SIG-M5 treated with dmso at 0.1 percent for 504 hours (cell line): ENCODE measurements around the gene MT1E.
"Not testable (repeated sequence)": the region's sequence is repeated elsewhere in the genome, so short reads cannot be mapped to it uniquely, and the experiment has no call there.

Experiments
- DNase-seq: peaks from one replicate; lab custom pipeline; 2025; ENCODE audit not compliant: unreplicated experiment; lab: John Stamatoyannopoulos, UW

Gene MT1E

GRCh38 chr16:56643080-56643778 is 17.6 kb downstream of the MT1E start:
- peak; percentile 54 for DNase-seq

GRCh38 chr16:56643833-56644232 is 18.3 kb downstream of the MT1E start:
- DNase-seq = no peak

- no peak for DNase-seq
Measured at GRCh38 chr16:56645311-56645710, 19.7 kb downstream of the MT1E start.

- DNase-seq = no peak
Measured at GRCh38 chr16:56645838-56646237, 20.3 kb downstream of the MT1E start.

GRCh38 chr16:56647641-56648431 is 22.3 kb downstream of the MT1E start:
- no peak for DNase-seq

- DNase-seq = no peak
Measured at GRCh38 chr16:56649271-56649670, 23.7 kb downstream of the MT1E start.

GRCh38 chr16:56649820-56650219 is 24.2 kb downstream of the MT1E start:
- DNase-seq = no peak

GRCh38 chr16:56651586-56651985 is 26.0 kb downstream of the MT1E start, which contains the start of gene MT1B:
TSS of gene MT1B (plus strand) at chr16:56651886. CDS start at chr16:56651954, 68 bp downstream.
- DNase-seq = no peak

- no peak for DNase-seq
Measured at GRCh38 chr16:56652600-56652999, 27.0 kb downstream of the MT1E start.

GRCh38 chr16:56653218-56653617 is 27.6 kb downstream of the MT1E start:
- DNase-seq = no peak

- DNase-seq = peak; percentile 78
Measured at GRCh38 chr16:56657555-56658326, 32.2 kb downstream of the MT1E start, which contains the start of gene MT1F. TSS of gene MT1F (plus strand) at chr16:56657959. CDS start at chr16:56658059, 100 bp downstream.

- DNase-seq = no peak
Measured at GRCh38 chr16:56658327-56658875, 32.8 kb downstream of the MT1E start.

- no peak for DNase-seq
Measured at GRCh38 chr16:56662357-56663354, 37.1 kb downstream of the MT1E start.

- DNase-seq = no peak
Measured at GRCh38 chr16:56664506-56664905, 38.9 kb downstream of the MT1E start.

GRCh38 chr16:56665286-56666261 is 40.0 kb downstream of the MT1E start:
- DNase-seq = not testable (repeated sequence)

- DNase-seq = peak; percentile 73
Measured at GRCh38 chr16:56667581-56668571, 42.3 kb downstream of the MT1E start, which contains the start of gene MT1G. TSS of gene MT1G (minus strand) at chr16:56668065. CDS start at chr16:56667993, 72 bp downstream.
